ENCODE data around the gene NXNL2.

NXNL2 gene

GRCh38 chr9:88521308-88521707 is 13.7 kb upstream of the NXNL2 start:
- no peak for TF ChIP-seq CTCF (IDR thresholded peaks at IDR 0.05; ENCODE audit: low read depth, low read length)
- H3K4me3 ChIP-seq (ENCODE audit: low read depth, low read length): no peak overlapping the region
- in situ Hi-C loops (cut with HindIII; ENCODE audit: low sequenced_read_pairs): no loop called here
- no peak for DNase-seq (ENCODE audit: low read depth, low spot score)

GRCh38 chr9:88522360-88522759 is 12.6 kb upstream of the NXNL2 start:
- in situ Hi-C loops (cut with HindIII; ENCODE audit: low sequenced_read_pairs): no loop called here
- no peak for DNase-seq (ENCODE audit: low read depth, low spot score)
- no peak for TF ChIP-seq CTCF (IDR thresholded peaks at IDR 0.05; ENCODE audit: low read depth, low read length)
- H3K4me3 ChIP-seq (ENCODE audit: low read depth, low read length): no peak overlapping the region

GRCh38 chr9:88523056-88523455 is 11.9 kb upstream of the NXNL2 start:
- DNase-seq (ENCODE audit: low read depth, low spot score): no peak
- in situ Hi-C loops (cut with HindIII; ENCODE audit: low sequenced_read_pairs): no loop called here
- H3K4me3 ChIP-seq (ENCODE audit: low read depth, low read length): no peak overlapping the region
- TF ChIP-seq CTCF (IDR thresholded peaks at IDR 0.05; ENCODE audit: low read depth, low read length): no peak

- TF ChIP-seq CTCF (IDR thresholded peaks at IDR 0.05; ENCODE audit: low read depth, low read length): no peak
- no peak overlapping the region for H3K4me3 ChIP-seq (ENCODE audit: low read depth, low read length)
- in situ Hi-C loops (cut with HindIII; ENCODE audit: low sequenced_read_pairs): no loop called here
These were observed 10.1 kb upstream of the NXNL2 start for GRCh38 chr9:88524911-88525310.

DNA sequence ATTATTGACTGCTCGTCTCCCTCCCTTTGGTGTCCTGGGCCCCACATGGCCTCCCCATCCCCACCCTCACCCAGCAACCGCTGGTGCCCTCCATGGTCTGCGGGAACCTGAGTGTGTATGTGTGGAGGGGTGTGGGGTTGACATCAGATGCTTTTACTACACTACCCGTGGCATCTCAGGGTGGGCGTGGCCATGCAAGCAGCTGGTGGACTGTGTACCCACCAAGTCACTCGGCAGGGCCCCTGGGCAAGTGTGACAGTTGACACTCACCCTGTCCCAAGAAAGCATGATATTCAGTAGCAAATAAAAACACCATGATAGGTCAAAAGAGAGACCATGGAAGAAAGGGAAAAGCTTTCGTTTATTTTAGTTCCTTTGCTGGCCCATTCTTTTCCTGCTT is 7.4 kb upstream of the NXNL2 start:
- no peak for DNase-seq (ENCODE audit: low read depth, low spot score)
- no peak overlapping the region for H3K4me3 ChIP-seq (ENCODE audit: low read depth, low read length)
- TF ChIP-seq CTCF (IDR thresholded peaks at IDR 0.05; ENCODE audit: low read depth, low read length): no peak
- in situ Hi-C loops (cut with HindIII; ENCODE audit: low sequenced_read_pairs): no loop called here

More at GRCh38 chr9:88524911-88525310, 10.1 kb upstream of the NXNL2 start:
- no peak for DNase-seq (ENCODE audit: low read depth, low spot score)

- H3K4me3 ChIP-seq (ENCODE audit: low read depth, low read length): no peak overlapping the region
- in situ Hi-C loops (cut with HindIII; ENCODE audit: low sequenced_read_pairs): no loop called here
- no peak for DNase-seq (ENCODE audit: low read depth, low spot score)
These were observed 6.7 kb upstream of the NXNL2 start for GRCh38 chr9:88528080-88528790.

More at GRCh38 chr9:88528080-88528790, 6.7 kb upstream of the NXNL2 start:
- no peak for TF ChIP-seq CTCF (IDR thresholded peaks at IDR 0.05; ENCODE audit: low read depth, low read length)
